Suppressor macrophage treated with lipopolysaccharide for 4 hours (primary cell): ENCODE measurements around the gene FAM53B.

Experiments
- DNase-seq: peaks from one replicate; pipeline ENCODE4 v3.0.0-alpha.2; 2020

Gene FAM53B

GRCh38 chr10:124696446-124697392, 47.5 kb downstream of the FAM53B start:
- DNase-seq: no peak

- no peak for DNase-seq
Observed at GRCh38 chr10:124695259-124695658, 48.9 kb downstream of the FAM53B start.

GRCh38 chr10:124694481-124695220, 49.5 kb downstream of the FAM53B start:
- no peak for DNase-seq

GRCh38 chr10:124693801-124694416, 50.3 kb downstream of the FAM53B start:
- no peak for DNase-seq

- DNase-seq: no peak
Observed at GRCh38 chr10:124693396-124693795, 50.8 kb downstream of the FAM53B start.

- no peak for DNase-seq
Observed at GRCh38 chr10:124692100-124692446, 52.1 kb downstream of the FAM53B start.

GRCh38 chr10:124691421-124692099, 52.6 kb downstream of the FAM53B start:
- no peak for DNase-seq

GRCh38 chr10:124691002-124691401, 53.2 kb downstream of the FAM53B start:
- DNase-seq: no peak

- DNase-seq: no peak
Observed at GRCh38 chr10:124689911-124690498, 54.2 kb downstream of the FAM53B start.

GRCh38 chr10:124688889-124689670, 55.1 kb downstream of the FAM53B start:
- no peak for DNase-seq

- no peak for DNase-seq
Observed at GRCh38 chr10:124688386-124688785, 55.8 kb downstream of the FAM53B start.

- DNase-seq: peak; percentile 93
Observed at GRCh38 chr10:124686707-124687376, 57.3 kb downstream of the FAM53B start.

GRCh38 chr10:124685261-124685660, 58.9 kb downstream of the FAM53B start:
- peak; percentile 82 for DNase-seq

GRCh38 chr10:124683814-124684213, 60.4 kb downstream of the FAM53B start:
- DNase-seq: peak; percentile 54

- no peak for DNase-seq
Observed at GRCh38 chr10:124681626-124682552, 62.3 kb downstream of the FAM53B start.

- no peak for DNase-seq
Observed at GRCh38 chr10:124681091-124681490, 63.1 kb downstream of the FAM53B start.

- peak; percentile 93 for DNase-seq
Observed at GRCh38 chr10:124680675-124681074, 63.5 kb downstream of the FAM53B start.

- no peak for DNase-seq
Observed at GRCh38 chr10:124679401-124679800, 64.8 kb downstream of the FAM53B start.

GRCh38 chr10:124678557-124679240, 65.5 kb downstream of the FAM53B start:
- no peak for DNase-seq
